GM12878 (cell line): ENCODE data around the gene YY1. TPM values are rescaled to one million over a fixed set of nuclear protein-coding genes. Genes with fewer than 3 reads are reported as not detected.

Experiments
- ATAC-seq: fragments of 200-7000 bp; cut with Tn5 transposase; 3 replicates; pipeline ENCODE4 v1.9.1; 2020; ENCODE audit warnings: mild to moderate bottlenecking, moderate library complexity
- BruUV-seq: library from RNA; stranded (reverse); fragments of 400-500 nt; replicated peaks from 2 replicates; lab custom pipeline; 2021; lab: Mats Ljungman, UMichigan
- CTCF ChIA-PET: fragments of 300-600 bp; sonication (Branson Sonifier 250); formaldehyde crosslinking; extraction: SDS; loops from one replicate; lab custom pipeline; 2021; ENCODE audit warnings: inconsistent platforms; lab: Yijun Ruan, JAX
- POLR2A ChIA-PET: fragments of 350-600 bp; formaldehyde crosslinking; extraction: SDS; loops from one replicate; lab custom pipeline; 2021; ENCODE audit warnings: inconsistent platforms; lab: Charles Lee
- RAD21 ChIA-PET: fragments of 300-600 bp; sonication (Branson Sonifier 250); formaldehyde crosslinking; loops from one replicate; lab custom pipeline; 2023; ENCODE audit warnings: antibody characterized with exemption; ENCODE audit not compliant: unreplicated experiment; lab: Charles Lee
- SMC1A ChIA-PET: fragments of 300-600 bp; sonication (Branson Sonifier 250); formaldehyde crosslinking; loops from one replicate; lab custom pipeline; 2023; ENCODE audit not compliant: unreplicated experiment, uncharacterized antibody; lab: Charles Lee
- DNase-seq: peaks from one replicate; pipeline ENCODE4 v3.0.0-alpha.2; 2011; ENCODE audit warnings: low read depth, low spot score
- FAIRE-seq: peaks from 3 replicates; lab custom pipeline; 2011; peaks lifted over from hg19 to GRCh38; lab: Jason Lieb, UNC
- H2AFZ ChIP-seq: 2 replicates; pipeline ENCODE4 v1.6.0; 2011; ENCODE audit warnings: low read depth, low read length, control low read depth; ENCODE audit not compliant: control insufficient read depth
- H3K27ac ChIP-seq: 2 replicates; pipeline ENCODE4 v1.5.1; 2011; ENCODE audit warnings: control low read depth; ENCODE audit not compliant: control insufficient read depth, insufficient read depth
- H3K27me3 ChIP-seq, 2 experiments: replicated peaks in 1 of 2; 2 replicates each; pipeline versions ENCODE4 v1.6.0 to v1.6.1; 2011; ENCODE audit warnings: low read length in 1 of 2; ENCODE audit not compliant: control insufficient read depth in 2 of 2, insufficient read depth in 2 of 2
- H3K36me3 ChIP-seq, 2 experiments: 2 replicates each; pipeline ENCODE4 v1.5.1; 2011; ENCODE audit warnings: low read length in 1 of 2; ENCODE audit not compliant: control insufficient read depth in 2 of 2, insufficient read depth in 2 of 2
- H3K4me1 ChIP-seq: 2 replicates; pipeline ENCODE4 v1.6.1; 2011; ENCODE audit warnings: mild to moderate bottlenecking, low read length, moderate library complexity, mixed read lengths; ENCODE audit not compliant: control insufficient read depth, insufficient read depth
- H3K4me2 ChIP-seq: 2 replicates; pipeline ENCODE4 v1.6.0; 2011; ENCODE audit warnings: control low read depth; ENCODE audit not compliant: control insufficient read depth, insufficient read depth
- H3K4me3 ChIP-seq: fragments of 200-600 bp; sonication (generic); 2 replicates; pipeline ENCODE4 v1.5.1; 2016
- H3K79me2 ChIP-seq: 2 replicates; pipeline ENCODE4 v1.6.0; 2011; ENCODE audit warnings: low read length; ENCODE audit not compliant: control insufficient read depth, insufficient read depth
- H3K9ac ChIP-seq: 2 replicates; pipeline ENCODE4 v1.8.0; 2011; ENCODE audit warnings: low read length, control low read depth, mixed read lengths; ENCODE audit not compliant: control insufficient read depth, insufficient read depth
- H3K9me3 ChIP-seq: replicated peaks from 3 replicates; pipeline ENCODE4 v1.5.1; 2011; ENCODE audit warnings: mild to moderate bottlenecking, low read length; ENCODE audit not compliant: control insufficient read depth, insufficient read depth
- H4K20me1 ChIP-seq: 2 replicates; pipeline ENCODE4 v1.6.0; 2011; ENCODE audit not compliant: control insufficient read depth, insufficient read depth
- KDM1A ChIP-seq: fragments of 200-600 bp; sonication (generic); IDR thresholded peaks from 2 replicates; pipeline ENCODE4 v1.6.1; 2016; ENCODE audit warnings: borderline replicate concordance
- MEF2B ChIP-seq: fragments of 450-650 bp; IDR thresholded peaks from 2 replicates; pipeline ENCODE4 v1.6.1; 2018; ENCODE audit warnings: mild to moderate bottlenecking, moderate library complexity; ENCODE audit not compliant: partially characterized antibody, poor library complexity, severe bottlenecking
- NR2F1 ChIP-seq: fragments of 450-650 bp; conservative IDR thresholded peaks from 2 replicates; pipeline ENCODE4 v1.6.1; 2017; ENCODE audit warnings: mild to moderate bottlenecking
- PAX5 ChIP-seq: IDR thresholded peaks from 2 replicates; pipeline ENCODE4 v1.6.1; 2011; ENCODE audit warnings: low read depth, low read length, borderline replicate concordance
- SIN3A ChIP-seq: IDR thresholded peaks from 2 replicates; pipeline ENCODE4 v1.6.1; 2012; ENCODE audit warnings: low read depth, low read length, improper control_type of control experiment
- WGBS: methylation state at CpG from one replicate; pipeline ENCODE4 v1.1.6; 2016; ENCODE audit warnings: low lambda C conversion rate; ENCODE audit not compliant: insufficient replicate concordance, insufficient coverage; ENCODE audit errors: missing lambda C conversion rate; 5-methylcytosine and 5-hydroxymethylcytosine counted together
- in situ Hi-C: fragments of 300-500 bp; cut with MboI; formaldehyde crosslinking; loops from 9 replicates; pipeline ENCODE4 v1.14.3; 2018; ENCODE audit warnings: mixed read lengths
- intact Hi-C: fragments of 100-400 bp; cut with micrococcal nuclease; formaldehyde crosslinking; loops from one replicate; pipeline ENCODE4 v1.14.2; 2022; ENCODE audit not compliant: unreplicated experiment
- polyA plus RNA-seq, 11 experiments: library from polyadenylated mRNA; depleted of rRNA in 4 of 11; unstranded in 6 of 11; stranded (reverse) in 5 of 11; fragments of >200 nt; fragmentation: Nextera tagmentation in 4 of 11; fragmentation: Illumina TruSeq in 1 of 11; extraction: Ambion mirVana in 4 of 11; extraction: Trizol in 1 of 11; gene quantifications; 1 replicate in 1 of 11; 2 replicates in 10 of 11; pipeline versions ENCODE4 v1.2.1 to v1.2.3, GENCODE V29; 2011 to 2016; ENCODE audit warnings: inconsistent platforms in 2 of 11, missing spikeins in 2 of 11, low read depth in 1 of 11
- total RNA-seq, 4 experiments: library from RNA; depleted of rRNA in 3 of 4; stranded (reverse); fragments of >200 nt in 3 of 4; fragmentation: Illumina TruSeq in 1 of 4; extraction: Trizol in 1 of 4; gene quantifications; 2 replicates each; pipeline versions ENCODE4 v1.2.1 to v1.2.3, GENCODE V29; 2013 to 2021
- TF ChIP-seq, protein P1 (sequence below): IDR thresholded peaks from 2 replicates; pipeline ENCODE4 v1.6.1; 2012; ENCODE audit warnings: low read depth, low read length, improper control_type of control experiment

Gene YY1
- total and polyA plus RNA-seq, 10 of the 15 experiments (the other 5 are each of a cell fraction or from before 2014, with no cell fraction given), result 23.7 to 74.0 (median 39.9) TPM

DNA sequence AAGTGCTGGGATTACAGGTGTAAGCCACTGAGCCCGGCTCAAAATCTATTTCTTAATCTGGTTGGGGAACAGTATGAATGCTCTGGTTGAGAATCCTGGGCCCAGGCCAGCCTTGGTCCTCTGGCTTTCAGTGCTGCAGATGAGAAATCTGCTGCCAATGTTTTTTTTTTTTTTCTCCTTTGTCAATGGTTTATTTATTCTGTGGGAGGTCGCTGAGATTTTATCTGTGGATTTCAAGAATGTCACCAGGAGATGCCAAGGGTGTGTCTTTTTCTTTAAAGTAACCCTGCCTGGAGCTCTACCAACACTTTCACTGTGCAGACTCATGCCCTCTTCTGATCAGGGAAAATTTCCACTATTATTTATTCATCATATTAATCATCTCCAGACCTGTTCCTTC lies 63.7 kb downstream of the YY1 start:
- no peak overlapping the region for H3K4me2 ChIP-seq
- FAIRE-seq, result no peak
- in situ Hi-C loops (loop anchor here (5.0 kb wide), 1 partner anchor 70 kb away; no protein-coding TSS in a partner anchor), intact Hi-C loops (loop anchor here (1.0 to 5.0 kb wide), 2 partner anchors 75 to 340 kb away; no protein-coding TSS in a partner anchor)
- H3K27me3 ChIP-seq, result peaks cover 0 to 5% of the 10 kb centered on the region in 2 experiments; a peak in 1 of 4 replicates
- ChIA-PET CTCF (interaction anchor here (0.9 to 3.3 kb wide), 17 partner anchors 9 to 343 kb away, joined by 3 to 26 read pairs (median 6); partner anchors contain the start of gene WDR25), POLR2A (interaction anchor here (0.5 to 0.7 kb wide), 4 partner anchors 13 to 342 kb away, joined by 3 to 6 read pairs (median 4); no protein-coding TSS in a partner anchor), SMC1A (interaction anchor here (1.0 to 3.7 kb wide), 7 partner anchors 8 to 132 kb away, joined by 3 to 25 read pairs (median 4); partner anchors contain the start of gene WDR25), RAD21 (interaction anchor here (0.7 to 4.1 kb wide), 7 partner anchors 10 to 95 kb away, joined by 3 to 25 read pairs (median 3); a partner anchor contains a TSS)
- DNase-seq, result no peak
- H3K27ac ChIP-seq, result no peak overlapping the region
- no peak for ATAC-seq
- no peak overlapping the region for H3K9ac ChIP-seq
- no peaks in the 10 kb centered on the region for H3K9me3 ChIP-seq
- BruUV-seq, result no TSS peak
- H3K79me2 ChIP-seq, result no peaks in the 10 kb centered on the region
- H4K20me1 ChIP-seq, result no peaks in the 10 kb centered on the region
- H3K36me3 ChIP-seq, result no peaks in the 10 kb centered on the region
- H2AFZ ChIP-seq, result no peak overlapping the region
- H3K4me3 ChIP-seq, result no peak overlapping the region
- TF ChIP-seq SIN3A (no peak), PAX5 (no peak), NR2F1 (no peak), MEF2B (no peak), KDM1A (no peak)
- TF ChIP-seq, protein P1, sequence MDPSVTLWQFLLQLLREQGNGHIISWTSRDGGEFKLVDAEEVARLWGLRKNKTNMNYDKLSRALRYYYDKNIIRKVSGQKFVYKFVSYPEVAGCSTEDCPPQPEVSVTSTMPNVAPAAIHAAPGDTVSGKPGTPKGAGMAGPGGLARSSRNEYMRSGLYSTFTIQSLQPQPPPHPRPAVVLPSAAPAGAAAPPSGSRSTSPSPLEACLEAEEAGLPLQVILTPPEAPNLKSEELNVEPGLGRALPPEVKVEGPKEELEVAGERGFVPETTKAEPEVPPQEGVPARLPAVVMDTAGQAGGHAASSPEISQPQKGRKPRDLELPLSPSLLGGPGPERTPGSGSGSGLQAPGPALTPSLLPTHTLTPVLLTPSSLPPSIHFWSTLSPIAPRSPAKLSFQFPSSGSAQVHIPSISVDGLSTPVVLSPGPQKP, result no peak
- 35% methylated on average over 2 of the region's 2 CpGs for WGBS
- peaks cover 7% of the 10 kb centered on the region for H3K4me1 ChIP-seq
